DMS53 (cell line): ENCODE measurements around the gene SFMBT2.
"Not testable (repeated sequence)": the region's sequence is repeated elsewhere in the genome, so short reads cannot be mapped to it uniquely, and the experiment has no call there.

ENCODE experiments used
- DNase-seq: peaks from one replicate; lab custom pipeline; 2025; lab: John Stamatoyannopoulos, UW

Gene SFMBT2

DNA sequence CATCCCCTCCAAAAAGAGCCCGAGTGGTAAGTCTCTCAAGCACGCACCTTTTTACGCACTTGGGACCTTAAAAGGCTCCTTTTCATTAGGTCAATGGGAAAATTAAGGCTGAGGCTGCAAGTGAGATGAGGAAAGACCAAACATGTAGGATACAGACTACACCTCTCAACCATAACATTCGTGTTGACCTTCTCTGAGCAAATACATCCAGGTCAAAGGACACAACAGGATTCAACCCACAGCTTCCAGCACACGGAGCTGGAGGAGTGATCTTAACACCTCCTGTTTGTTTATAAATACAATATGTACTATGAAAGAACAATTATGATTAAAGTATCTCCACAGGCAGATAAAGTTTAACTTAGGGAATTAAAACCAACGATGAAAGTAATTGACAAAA lies 9.7 kb downstream of the SFMBT2 start:
- no peak for DNase-seq

DNA sequence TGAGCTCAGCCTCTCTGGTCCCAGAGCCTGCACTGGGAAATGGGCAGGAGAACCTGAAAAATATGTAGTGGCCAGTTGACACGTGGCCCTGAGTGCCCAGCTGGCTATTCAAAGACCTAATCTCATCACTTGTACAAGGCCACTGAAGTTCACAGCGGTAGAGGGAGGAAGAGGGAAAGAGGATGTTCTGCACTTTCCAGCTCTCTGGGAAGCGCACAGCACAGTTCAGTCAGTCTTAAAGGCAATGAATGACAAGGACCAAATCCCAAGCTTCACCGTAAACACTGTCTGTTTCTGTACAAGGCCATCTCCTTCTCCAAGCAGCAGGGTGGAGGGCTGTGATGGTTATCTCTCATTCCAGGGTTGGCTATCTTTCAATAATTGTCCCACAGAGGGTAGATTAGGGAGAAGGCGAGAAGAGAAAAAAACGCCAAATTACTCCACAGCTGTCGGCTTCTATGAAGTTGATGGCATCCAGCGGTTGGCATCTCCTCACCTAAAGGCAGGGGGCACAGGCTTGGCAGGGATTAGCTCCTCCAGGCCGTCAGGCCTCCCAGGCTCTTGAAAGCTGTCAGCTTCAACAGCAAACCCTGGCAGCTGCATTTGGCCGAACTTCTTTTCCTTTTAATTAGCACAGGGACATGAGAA lies 10.6 kb downstream of the SFMBT2 start:
- no peak for DNase-seq

DNA sequence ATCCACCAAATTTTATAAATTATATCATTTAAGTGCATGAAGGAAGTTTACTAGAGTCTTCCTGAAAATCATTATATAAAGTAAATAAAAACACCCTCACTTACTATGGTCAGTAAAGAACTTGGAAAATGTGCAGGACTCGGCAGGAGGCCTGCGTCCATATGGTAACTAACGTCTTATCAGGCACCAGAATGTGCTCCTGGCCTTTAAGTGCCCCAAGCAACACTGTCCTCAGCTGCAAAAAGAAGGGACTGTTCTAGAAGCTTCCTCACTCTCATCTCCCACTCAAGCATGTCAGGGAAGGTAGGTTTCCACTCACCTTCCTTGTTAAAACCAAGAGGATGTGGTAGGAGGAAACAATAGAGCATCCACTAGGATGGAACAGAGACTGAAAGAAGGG lies 11.3 kb downstream of the SFMBT2 start:
- DNase-seq: no peak

DNA sequence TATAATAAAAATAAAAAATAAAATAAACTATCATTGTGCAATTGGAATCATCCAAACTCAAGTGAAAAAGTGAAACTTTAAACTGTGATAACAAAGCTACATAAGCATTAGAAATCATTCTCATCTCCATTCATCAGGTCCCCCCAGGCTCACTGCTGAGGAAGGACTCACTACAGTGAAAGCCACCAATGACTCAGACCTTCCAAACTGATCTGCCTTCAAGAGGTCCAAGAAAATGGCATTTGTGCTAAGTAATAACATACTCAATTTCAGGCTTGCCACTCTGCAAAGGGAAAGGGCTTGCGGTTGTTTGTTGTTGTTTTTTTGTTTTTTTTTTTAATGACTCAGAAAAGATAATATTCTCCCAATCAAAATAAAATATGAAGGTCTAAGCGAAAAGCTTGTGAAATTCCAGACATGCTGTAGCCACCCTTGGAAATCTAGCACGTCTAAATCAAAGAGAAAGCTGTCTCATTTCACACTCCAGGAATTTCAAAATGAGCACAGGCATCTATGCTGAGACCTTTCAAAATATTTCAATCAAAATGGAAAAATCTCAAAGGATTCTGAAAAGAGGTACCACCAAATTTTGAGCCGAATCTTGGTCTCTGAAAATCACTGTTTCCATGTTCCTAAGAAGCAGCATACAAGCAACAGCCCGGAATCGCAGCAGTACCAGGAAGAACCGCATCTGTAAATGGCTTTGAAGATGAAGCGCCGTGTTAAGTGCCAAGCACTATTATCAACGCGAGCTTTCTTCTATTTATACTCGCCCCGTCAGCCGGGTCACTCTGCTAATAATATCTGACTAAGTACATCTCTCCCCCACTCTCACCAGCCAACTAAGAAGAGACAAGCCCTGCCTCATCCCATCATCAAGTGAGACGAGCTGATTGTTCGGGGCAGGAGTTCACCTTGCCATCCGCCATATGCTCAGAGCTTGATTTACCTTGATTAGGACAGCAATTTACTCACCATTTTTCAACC lies 13.5 kb downstream of the SFMBT2 start:
- no peak for DNase-seq

DNA sequence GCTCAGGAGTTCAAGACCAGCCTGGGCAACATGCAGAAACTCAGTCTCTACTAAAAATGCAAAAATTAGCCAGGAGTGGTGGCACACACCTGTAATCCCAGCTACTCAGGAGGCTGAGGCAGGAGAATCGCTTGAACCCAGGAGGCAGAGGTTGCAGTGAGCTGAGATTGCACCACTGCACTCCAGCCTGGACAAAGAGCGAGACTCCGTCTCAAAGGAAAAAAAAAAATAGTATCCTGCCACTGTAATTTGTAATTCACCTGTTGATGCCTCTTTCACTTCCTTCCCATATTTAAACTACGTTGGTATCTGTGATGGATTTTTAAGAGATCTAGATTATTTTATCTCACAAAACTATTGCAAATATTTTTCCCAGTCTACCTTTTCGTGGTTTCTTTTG lies 18.5 kb downstream of the SFMBT2 start:
- DNase-seq: not testable (repeated sequence)

DNA sequence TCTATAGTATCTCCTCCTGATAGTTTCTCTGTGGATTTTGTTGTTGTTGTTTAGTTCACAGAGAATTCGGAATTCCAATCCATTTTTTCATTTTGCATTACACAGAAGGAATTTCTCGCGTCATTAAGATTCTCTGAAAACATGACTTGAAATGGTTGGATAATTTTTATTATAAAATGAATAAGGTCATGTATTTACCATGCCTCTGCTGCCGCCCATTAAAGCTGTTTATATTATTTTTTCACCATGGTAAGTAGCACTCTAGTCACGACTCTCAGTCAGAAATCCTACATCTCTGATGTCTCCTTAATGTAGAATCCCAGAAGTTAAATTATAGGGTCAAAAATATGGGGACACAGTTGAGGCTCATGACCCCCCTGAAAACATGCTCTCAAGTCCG lies 19.1 kb downstream of the SFMBT2 start:
- DNase-seq: no peak

DNA sequence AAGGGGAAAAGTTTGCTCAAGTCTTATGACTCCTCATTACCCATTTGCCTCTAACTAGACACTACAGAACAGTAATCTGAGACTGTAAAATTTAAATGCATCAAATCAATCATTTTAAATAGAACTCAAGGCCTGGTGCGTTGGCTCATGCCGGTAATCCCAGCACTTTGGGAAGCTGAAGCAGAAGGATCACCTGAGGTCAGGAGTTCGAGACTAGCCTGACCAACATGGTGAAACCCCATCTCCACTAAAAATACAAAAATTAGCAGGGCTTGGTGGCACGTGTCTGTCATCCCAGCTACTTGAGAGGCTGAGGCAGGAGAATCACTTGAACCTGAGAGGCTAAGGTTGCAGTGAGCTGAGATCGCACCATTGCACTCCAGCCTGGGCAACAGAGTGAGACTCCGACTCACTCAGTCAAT lies 20.1 kb downstream of the SFMBT2 start:
- DNase-seq: not testable (repeated sequence)

DNA sequence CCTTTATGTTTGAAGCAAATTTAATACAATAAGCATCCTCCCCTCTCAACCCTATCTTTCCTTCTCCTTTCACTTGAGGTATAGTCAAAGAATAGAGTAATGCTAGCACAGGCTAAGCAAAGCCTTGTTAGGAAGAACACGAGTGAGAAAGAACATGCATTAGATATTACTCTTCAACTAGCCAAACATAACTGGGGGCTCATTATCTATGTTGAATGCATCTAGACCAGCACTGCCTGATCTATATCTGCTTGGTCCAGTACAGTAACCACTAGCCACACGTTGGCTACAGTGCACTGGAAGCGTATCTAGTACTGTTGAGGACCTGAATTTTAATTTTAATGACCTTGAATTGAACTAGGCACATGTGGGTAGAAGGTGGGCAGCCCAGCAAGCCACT lies 21.0 kb downstream of the SFMBT2 start:
- DNase-seq: no peak

DNA sequence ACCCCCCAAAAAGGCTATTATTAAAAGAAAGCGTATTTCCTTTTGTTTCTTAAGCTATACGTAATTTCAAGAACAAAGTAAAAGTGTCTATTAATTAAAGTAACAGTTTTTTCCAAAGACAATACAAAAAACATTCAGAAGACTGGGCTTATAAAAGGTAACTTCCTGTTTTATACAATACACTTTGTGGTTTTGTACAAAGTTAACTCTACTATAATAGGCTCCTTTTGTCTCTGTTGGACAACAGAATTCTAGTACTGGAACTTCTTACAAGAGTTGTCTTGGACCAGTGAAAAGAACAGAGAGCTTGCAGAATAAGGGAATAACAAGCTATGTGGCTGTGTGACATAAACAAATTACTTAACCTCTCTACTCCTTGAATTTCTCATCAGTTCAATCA lies 21.5 kb downstream of the SFMBT2 start:
- no peak for DNase-seq

DNA sequence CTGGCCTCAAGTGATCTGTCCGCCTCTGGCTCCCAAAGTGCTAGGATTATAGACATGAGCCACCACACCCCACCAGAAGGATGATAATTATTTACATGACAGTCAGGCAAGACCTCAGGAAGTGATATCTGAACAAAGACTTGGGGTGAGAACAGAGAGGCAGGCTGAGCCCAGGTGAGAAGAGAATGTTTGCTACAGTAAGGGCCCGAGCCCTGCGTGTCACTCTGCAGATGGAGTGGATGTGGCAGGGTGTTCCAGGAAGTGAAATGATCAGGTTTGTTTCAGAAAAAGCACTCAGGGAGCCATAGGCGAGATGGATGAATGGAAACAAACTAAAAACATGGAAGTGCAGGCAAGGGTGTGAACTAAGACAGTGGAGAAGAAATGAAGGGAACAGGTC lies 22.2 kb downstream of the SFMBT2 start:
- DNase-seq: no peak

DNA sequence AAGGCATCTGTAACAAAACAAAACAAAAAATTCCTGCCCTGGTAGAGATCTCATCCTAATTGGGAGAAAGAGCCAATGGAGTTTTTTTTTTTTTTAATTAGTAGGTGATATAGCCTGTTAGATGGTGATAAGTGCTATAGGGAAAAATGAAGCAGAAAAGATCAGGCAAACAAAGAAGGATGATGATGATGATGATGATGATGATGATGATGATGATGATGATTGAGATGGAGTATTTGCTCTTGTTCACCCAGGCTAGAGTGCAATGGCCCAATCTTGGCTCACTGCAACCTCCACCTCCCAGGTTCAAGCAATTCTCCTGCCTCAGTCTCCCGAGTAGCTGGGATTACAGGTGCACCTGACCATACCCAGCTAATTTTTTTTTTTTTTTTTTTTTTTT lies 22.7 kb downstream of the SFMBT2 start:
- DNase-seq: not testable (repeated sequence)

DNA sequence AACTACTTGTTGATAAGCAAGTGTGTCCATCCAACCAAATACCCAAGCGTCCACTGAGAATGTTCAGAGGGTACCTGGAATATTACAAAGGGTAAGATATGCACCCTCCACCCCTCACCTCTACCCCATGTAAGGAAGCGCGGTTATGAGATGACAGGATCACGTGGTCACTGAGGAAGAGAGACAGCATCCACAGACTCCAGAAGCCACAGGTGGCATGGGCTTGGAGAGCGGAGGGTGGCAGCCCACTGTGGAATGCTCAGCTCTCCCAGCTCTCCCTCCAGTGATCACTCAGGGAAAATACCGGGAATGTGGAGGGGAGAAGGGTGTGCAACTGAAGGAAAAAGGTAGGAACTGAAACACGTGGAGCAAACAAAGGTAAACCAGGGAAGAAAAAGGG lies 25.7 kb downstream of the SFMBT2 start:
- no peak for DNase-seq

DNA sequence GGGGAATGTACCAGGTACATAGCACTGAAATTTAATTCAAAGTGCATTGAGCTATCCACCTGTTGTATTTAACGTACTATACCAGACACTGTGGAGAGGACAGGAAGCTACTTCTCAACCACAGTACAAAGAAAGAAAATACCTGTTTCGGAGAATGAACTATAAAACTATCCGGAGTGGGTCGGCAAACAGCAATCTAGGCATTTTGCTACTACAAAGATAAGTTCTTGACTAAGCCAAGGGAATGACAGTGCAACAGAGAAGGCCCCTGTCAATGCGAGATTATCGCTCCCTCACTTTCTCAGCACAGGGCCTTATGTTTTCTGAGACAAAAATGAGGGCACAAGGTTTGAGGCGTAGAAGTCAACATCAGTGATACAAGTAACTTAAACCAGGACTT lies 27.4 kb downstream of the SFMBT2 start:
- no peak for DNase-seq

DNA sequence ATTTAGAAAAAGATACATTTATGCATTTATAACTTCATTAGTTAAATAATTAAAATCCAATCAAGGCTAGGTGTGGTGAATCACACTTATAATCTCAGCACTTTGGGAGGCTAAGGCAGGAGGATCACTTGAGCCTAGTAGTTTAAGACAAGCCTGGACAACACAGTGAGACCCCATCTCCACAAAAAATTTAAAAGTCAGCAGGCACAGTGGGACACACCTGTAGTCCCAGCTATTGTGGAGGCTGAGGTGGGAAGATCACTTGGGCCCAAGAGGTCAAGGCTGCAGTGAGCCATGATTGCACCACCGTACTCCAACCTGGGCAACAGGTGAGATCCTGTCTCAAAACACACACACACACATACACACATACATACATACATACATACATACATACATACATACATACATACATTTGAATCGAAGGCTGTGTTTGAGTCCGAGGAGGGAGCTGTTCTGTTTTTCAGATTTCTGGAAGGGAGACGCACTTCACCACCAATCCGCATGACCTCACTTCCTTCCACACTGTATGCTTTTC lies 30.1 kb downstream of the SFMBT2 start:
- DNase-seq: no peak

DNA sequence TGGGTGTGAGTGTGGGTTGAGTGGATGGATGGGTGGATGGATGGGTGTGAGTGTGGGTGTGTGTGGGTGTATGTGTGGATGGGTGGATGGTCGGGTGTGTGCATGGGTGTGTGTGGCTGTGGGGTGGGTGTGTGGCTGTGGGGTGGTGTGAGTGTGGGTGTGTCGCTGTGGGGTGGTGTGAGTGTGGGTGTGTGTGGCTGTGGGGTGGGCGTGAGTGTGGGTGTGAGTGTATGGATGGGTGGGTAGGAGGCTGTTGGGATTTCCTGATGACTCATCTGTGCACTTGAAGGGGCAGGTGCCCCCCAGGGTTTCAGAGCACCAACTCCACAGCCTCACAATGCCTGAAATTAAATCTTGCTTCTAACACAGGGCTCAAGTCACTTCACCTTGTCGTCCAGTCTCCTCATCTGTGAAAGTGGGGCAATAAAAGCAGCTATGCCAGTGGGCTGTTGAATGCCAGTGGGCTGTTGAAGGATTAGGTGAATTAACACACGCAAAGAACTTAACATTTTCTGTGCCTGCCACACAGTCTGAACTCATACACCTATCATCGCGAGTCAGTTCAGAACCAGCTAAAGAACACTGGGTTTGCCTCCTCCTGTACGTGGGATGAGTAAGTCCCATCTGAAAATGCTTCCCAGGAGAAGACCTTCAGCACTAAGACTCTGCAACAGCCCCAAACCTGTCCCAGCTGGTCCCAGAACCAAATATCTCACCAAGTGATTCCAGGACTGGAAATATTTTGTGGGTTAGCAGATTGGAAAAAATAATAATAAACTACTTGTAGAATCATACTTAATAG lies 32.0 kb downstream of the SFMBT2 start:
- no peak for DNase-seq

DNA sequence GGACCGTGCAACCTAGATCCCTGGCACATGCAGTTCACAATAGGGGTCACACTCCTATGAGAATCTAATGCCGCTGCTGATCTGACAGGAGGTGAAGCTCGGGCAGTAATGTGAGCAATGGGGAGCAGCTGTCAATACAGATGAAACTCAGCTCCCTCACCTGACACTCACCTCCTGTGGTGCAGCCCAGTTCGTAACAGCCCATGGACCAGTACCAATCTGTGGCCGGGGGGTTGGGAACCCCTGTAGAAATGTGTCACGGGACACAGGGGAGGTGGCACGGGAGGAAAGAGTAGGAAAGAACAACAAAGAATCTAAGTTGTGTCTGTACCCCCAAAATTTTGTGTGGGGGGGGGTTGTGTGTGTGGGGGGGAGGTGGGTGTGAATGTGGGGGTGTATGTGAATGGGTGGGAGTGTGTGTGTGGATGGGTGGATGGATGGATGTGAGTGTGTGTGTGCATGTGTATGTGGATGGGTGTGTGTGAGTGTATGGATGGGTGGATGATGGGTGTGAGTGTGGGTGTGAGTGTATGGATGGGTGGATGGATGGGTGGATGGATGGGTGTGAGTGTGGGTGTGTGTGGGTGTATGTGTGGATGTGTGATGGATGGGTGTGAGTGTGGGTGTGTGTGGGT lies 33.1 kb downstream of the SFMBT2 start:
- no peak for DNase-seq

DNA sequence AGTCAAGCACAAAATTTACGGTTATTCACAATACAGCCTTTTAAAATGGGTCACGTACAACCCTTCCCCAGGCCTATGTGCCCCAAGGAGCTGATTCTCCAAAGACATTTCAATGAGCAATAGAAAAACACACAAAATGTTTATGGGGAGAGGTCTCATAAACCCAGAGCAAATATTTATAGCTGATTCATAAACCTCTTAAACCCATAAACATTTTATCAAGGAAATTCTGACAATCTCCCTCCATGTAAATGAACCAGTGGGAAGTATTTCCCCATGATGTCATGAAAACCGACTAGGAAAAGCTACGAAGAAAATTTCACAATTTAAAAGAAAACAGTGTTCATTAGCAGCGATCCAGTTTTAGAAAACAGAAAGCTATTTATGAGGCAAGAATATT lies 36.0 kb downstream of the SFMBT2 start:
- DNase-seq: no peak

DNA sequence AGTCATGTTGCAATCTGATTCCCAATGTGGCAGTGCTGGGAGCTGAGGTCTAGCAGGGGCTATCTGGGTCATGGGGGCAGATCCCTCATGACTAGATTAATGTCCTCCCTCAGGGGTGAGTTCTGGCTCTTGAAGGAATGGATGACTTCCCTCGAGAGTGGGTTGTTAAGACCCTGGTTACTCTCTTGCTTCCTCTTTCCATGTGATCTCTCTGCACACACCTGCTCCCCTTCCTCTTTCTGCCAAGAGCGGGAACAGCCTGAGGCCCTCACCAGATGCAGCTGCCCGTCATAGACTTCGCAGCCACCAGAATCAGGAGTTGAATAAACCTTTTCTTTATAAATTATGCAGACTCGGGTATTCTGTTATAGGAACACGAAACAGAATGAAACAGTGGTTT lies 37.8 kb downstream of the SFMBT2 start:
- no peak for DNase-seq

DNA sequence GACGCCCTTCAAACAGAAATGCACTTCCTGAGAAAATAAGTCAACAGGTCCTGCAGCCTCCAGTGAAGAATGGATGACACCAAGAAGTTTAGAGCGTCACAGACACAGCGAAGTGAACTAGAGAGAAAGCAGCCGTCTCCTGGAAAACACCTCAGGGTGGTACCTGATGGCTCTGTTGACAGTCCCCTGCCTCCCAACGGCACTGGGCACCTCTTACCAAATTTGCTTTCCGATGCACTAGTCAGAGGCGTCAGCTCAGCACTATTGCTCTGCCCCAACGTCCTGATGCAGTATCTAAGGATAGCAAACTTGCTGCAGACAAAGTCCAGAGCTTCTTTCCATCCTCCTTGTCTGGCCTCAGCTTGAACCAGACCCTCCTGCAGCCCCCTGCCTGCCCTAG lies 38.3 kb downstream of the SFMBT2 start:
- DNase-seq: no peak

DNA sequence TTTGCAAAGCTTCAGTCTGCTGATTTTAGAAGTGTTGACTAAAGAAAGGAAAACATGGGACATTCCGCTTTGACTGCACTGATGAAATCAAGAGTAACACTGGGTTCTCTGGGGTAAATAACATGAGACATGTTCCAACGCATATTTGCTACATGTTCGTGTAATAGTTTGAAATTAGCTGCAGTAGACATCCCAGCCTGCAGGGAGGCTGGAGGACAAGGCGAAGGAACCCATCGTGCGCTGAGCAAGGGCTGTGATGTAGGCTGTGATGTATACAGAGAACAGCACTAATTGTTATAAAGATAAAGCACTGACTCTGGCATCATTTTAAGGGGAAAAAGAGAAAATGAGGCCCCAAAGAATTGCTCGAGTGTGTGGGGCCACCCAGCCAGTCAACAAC lies 40.3 kb downstream of the SFMBT2 start:
- DNase-seq: no peak

DNA sequence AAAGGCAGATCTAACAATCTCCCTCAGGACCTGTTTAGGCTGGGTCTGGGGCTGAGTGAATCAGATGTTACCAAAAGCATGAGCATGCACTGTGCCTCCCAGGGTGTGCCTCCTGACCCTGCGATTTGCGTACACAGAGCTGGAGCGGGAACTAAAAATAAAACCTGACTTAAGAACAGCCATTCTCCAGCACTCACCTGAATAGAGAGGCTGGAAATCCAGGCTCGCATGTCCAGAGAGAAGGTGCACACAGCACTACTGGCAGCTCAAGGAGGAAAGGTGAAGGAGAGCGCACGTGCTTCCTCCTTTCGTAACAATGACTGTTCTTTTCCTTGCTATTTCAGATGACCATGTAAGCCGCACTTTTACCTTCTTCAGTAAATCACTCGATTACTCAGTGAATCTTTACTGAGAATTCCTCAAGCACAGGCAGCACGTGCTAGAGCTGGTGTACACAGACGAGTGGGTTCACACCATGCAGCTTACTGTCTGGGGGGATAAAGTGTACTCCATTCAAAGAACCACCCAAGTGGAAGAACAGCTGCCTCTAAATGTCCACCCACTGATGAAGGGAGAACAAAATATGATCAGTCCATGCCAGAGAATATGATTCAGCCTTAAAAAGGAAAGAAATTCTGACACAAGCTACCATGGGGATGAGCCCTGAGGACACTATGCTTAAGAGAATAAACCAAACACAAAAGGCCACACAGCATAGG lies 45.6 kb downstream of the SFMBT2 start:
- DNase-seq: no peak
